ENCODE data around the gene MAN1C1. TPM values are rescaled to one million over a fixed set of nuclear protein-coding genes. Genes with fewer than 3 reads are reported as not detected.

MAN1C1 gene
- polyA plus RNA-seq, 3 donors = 14.8 to 16.0 (median 15.2) TPM

DNA sequence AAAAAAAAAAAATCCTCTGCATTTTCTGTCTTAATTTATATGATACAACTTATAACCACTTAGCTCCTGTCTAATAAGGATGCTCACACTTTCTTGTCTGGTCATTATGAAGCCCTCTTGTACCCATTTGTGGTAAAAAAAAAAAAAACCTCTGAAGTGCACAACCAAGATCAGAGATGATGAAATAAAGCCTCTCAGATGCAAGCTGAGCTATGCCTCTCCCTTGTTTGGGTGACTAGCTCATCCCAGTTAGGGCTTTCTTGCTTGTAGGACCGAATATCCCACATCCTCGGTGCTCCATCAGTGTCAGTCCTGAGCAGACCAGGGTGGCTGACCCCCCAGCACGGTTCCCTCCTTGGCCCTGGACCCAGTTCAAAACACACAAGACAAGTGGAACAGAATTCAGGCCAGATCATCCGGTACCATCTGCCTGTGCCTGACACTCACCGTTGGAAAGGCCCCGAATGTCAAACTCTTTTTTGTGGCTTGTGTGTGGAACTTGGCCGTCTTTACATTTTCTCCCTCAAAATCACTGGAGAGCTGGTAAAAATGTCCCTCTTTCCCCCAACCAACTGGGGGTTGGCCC lies 177.1 kb downstream of the MAN1C1 start:
- no peak for DNase-seq (ENCODE audit: low read depth in 3 of 3, low spot score in 2 of 3)

DNA sequence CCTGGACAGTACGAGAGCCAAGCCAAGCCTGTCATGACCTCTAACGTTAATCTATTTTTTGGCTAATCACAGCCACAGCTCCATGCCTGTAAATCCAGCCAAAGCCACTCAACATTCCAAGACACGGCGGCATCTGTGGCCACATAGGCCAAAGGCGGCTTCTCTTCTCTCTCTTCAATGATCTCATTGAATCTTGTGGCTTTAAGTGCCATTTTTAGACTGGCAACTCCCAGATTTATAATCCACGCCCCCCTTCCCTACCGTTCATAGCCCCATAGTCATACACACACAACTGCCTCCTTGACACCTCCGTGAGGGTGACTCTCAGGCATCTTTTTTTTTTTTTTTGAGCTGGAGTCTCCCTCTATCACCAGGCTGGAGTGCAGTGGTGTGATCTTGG lies 177.7 kb downstream of the MAN1C1 start:
- DNase-seq (ENCODE audit: low read depth in 3 of 3, low spot score in 2 of 3) = no peak

DNA sequence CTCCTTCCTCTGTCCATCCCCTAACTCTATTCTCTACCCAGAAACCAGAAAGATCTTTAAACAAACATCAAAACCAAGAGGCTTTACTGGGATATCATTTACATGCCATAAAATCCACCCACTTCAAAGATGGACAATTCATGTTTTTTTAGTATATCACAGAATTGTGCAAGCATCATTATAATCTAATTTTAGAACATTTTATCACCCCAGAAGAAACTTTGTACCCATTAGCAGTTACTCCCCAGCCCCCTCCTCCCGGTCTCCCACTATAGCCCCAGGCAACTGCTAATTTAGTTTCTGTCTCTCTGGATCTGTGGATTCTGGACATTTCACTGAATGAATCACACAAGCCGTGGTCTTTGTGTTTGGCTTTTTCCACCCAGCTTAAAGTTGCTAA lies 178.6 kb downstream of the MAN1C1 start:
- no peak for DNase-seq (ENCODE audit: low read depth in 3 of 3, low spot score in 2 of 3)

DNA sequence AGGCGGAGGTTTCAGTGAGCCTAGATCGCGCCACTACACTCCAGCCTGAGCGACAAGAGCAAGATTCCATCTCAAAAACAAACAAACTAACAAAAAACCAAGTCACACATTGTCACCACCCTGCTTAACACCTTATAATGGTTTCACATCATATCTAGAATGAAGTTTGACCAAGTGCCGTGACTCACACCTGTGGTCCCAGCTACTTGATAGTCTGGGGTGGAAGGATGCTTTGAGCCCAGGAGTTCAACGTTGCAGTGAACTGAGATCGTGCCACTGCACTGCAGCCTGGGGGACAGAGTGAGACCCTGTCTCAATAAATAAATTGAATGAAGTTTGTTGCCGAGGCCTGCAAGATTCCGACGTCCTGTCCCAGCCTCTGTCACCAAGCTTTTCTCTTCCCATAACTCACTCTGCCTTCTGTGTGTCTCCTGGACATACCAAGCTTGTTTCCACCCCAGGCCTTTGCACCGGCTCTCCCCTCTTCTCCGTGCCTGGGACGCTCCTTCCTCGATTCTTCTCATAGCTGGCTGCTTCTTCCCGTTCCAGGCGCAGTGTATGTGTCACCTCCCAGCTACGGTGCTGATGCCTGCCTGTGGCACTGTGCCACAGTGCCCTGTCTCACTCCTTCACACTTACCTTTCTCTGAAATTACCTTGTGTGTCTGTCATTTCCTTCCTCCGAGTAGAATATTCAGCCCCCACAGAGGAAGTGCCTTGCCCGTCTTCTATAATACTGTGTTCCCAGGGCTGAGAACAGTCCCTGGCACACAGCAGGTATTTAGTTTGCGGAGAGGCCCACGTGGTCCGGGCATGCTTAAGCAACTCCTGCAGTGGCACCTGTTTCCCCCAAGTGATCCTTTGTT lies 179.6 kb downstream of the MAN1C1 start:
- no peak for DNase-seq (ENCODE audit: low read depth in 3 of 3, low spot score in 2 of 3)

DNA sequence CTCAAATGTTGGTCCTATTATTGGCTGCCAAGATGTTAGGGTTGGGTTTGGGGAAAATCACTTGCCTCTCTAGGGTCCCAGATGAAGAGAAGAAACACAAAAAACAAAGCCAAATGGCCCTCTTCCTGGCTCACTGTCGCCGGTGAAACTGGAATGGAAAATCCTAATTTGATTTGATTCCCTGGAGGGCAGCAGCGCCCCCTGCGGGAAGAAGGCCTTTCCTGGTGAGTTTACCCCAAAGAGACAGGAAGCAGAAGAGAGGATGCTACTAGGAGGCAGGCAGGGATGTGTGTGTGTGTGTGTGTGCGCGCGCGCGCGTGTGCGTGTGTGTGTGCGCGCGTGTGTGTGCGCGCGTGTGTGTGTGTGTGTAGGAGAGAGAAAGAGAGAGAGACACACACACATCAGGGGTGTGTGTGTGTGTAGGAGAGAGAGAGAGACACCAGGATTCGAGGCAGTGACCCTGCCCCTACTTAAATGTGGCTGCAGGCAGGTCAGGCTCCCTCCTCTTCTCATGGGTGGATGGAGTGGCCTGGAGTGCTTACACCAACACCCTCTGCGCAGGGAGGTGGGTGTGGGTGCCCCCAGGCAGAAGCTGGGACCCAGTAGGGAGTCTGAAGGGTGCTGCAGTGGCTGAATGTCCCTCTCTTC lies 180.3 kb downstream of the MAN1C1 start:
- DNase-seq (ENCODE audit: low read depth in 3 of 3, low spot score in 2 of 3) = peak in 1 of 3 donors; percentile 65

DNA sequence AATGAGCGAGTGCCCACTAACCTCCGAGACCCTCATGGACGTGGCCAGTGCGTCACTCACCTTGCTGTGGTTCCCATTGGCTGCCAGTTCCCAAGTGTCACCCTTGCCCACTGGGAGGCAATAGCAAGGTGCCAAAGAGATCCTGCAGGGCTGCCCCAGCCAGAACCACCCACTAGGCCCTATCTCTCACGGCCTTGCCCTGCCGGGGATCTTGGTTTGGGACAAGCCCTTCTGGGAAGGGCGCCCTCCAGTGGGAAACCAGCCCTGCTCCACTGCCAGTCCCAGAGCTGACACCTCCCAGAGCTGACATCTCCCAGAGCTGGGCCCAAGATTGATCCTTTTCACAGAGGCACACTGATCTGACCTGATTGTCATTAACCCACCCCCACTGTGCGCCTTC lies 181.3 kb downstream of the MAN1C1 start:
- DNase-seq (ENCODE audit: low read depth in 3 of 3, low spot score in 2 of 3) = no peak

DNA sequence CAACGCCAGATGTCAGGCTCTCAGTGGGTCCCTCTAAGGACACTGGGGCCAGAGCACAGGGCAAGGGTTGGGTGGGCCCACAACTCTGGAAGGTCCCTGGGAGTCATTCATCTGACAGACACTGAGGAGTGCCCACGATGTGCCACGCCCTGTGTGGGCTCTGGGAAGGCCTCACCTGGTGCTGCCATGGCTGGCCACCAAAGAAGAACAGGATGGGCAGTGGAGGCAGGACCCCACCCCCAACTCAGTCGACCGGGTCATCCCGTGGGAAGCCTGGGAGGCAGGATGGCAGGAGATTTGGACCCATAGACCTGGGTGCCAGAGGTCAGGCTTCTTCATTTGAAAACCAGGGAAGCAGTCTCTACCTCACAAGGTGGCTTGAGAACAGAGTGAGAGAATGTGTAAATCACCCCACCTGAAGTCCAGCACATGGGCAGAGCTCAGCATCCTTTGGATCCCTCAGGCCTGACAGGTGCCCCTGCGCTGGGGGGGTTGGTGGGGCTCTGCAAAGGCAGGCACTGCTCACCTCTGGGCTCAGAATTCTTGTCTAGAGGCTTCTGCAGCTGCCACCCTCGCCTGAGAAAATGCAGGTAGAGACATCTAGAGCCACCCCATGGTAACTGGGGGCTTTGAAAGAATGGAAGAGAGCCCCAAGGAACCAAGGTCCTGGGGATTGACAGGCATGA lies 182.2 kb downstream of the MAN1C1 start:
- DNase-seq (ENCODE audit: low read depth in 3 of 3, low spot score in 2 of 3) = no peak

DNA sequence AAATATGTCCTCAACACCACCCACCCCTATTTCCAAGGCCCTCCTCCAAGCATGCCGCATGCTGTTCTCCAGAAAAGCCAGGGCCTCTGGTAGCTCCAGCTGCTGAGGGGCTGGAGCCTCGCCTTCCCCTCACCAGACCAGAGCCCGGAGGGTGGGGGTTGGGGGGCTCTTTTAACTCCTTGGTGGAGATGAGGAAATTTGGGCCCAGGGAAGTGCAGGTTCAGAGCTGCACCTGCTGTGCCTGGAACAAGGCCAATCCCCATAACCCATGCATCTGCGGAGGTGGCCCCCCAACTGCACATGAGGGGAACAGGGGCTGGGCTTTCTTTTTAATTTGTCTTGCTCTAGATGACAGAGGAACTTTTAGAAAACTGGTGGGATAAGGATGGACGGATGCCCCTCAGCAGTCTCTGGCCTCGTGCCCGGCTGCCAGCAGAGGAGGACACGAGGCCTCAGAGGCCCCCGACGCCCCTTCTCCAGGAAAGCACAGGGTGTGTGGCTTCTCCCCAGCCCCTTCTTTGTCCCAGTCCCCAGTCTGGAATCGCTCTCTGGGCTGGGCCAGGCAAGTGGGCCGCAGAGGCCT lies 182.9 kb downstream of the MAN1C1 start:
- DNase-seq (ENCODE audit: low read depth in 3 of 3, low spot score in 2 of 3) = no peak

DNA sequence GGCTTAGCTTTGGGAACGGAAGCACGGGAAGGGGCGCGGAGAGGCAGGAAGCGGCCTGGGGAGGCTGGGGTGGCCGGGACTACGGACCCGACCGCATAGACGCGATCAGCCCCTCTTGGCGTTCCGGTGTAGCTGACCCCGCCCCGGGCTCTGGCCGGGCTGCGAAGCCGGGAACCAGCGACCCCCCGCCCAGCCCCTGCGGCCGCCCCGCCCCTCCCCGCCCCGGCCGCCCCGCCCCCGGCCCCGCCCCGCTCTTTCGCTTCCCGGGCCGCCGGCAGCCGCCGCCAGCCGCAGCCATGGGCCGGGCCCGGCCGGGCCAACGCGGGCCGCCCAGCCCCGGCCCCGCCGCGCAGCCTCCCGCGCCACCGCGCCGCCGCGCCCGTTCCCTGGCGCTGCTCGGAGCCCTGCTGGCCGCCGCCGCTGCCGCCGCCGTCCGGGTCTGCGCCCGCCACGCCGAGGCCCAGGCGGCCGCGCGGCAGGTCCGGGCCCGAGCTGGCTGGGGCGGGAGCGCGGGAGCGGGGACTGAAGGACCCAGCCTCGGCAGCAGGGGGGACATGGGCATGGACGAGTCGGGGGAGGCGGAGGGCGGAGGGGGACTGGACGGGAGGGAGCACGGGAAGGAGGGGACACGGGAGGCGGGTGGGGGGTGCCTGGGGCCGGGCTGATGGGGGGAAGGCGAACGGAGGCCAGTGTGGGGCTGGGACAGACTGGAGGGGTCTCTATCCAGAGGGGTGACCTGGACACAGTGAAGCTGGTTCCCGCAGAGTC lies 183.5 kb downstream of the MAN1C1 start, which contains the start of gene SELENON:
Gene SELENON (plus strand): TSS at position 259 of the 768 bp plus-strand sequence. CDS start 38 bp downstream, at position 297.
- DNase-seq (ENCODE audit: low read depth in 3 of 3, low spot score in 2 of 3) = no peak

DNA sequence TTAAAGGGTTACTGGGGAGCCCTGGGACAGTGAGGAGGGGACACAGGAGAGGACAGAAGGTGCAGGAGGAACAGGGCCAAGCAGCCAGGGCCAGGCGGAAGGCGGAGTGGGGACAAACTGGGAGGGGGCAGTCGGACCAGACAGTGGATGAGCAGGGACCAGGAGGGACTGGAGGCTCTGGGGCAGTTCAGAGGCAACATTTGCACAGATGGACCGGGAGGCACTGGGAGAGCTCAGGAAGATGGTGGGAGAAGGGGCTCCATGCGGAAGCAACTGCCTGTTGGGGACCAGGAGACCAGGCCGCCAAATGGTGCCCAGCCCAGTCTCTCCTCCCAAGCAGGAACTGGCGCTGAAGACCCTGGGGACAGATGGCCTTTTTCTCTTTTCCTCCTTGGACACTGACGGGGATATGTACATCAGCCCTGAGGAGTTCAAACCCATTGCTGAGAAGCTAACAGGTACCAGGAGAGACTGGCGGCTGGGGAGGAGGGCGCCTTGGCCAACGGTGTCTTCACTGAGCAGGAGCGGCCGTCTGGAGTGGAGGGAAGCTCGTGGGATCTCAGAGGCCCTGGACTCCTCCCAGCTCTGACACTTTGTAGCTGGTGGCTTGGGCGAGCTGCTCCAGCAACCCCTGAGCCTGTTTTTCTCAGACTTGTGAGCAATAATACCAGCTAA lies 184.2 kb downstream of the MAN1C1 start:
- no peak for DNase-seq (ENCODE audit: low read depth in 3 of 3, low spot score in 2 of 3)

DNA sequence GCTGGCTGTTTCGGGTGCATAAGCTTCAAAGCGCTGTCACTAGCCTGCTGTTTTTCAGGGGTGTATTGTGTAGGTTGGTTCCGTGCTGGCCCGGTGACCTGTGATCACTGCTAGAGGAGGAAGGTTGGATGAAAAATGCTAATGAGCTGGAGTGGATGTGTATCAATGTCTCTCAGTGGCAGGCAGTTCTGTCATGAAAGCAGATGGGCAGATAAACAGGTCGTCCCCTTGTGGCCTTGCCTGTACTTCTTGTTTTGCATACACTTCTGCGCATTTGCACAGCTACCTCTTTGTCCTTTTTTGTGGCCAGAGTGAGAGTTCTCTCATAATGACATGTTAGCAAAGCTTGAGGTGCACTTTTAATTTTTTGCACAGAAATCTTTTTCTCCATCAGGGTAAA lies 186.3 kb downstream of the MAN1C1 start:
- no peak for DNase-seq (ENCODE audit: low read depth in 3 of 3, low spot score in 2 of 3)

DNA sequence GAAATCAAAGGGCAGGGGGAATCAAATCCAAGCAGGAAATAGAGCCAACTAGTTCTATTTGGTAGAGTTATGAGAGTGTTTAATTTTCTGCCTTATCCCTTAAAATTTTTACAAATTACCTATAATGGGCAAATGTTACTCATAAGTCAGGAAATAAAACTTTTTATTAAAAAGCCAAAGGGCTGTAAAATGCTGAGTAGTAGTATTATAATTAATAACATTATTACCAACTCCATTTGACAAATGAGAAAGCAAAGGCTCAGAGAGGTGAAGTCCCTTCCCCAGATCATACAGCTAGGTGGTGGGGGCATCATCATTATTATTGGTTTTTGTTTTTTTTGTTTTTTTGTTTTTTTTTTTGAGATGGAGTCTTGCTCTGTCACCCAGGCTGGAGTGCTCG lies 186.8 kb downstream of the MAN1C1 start:
- DNase-seq (ENCODE audit: low read depth in 3 of 3, low spot score in 2 of 3) = no peak

DNA sequence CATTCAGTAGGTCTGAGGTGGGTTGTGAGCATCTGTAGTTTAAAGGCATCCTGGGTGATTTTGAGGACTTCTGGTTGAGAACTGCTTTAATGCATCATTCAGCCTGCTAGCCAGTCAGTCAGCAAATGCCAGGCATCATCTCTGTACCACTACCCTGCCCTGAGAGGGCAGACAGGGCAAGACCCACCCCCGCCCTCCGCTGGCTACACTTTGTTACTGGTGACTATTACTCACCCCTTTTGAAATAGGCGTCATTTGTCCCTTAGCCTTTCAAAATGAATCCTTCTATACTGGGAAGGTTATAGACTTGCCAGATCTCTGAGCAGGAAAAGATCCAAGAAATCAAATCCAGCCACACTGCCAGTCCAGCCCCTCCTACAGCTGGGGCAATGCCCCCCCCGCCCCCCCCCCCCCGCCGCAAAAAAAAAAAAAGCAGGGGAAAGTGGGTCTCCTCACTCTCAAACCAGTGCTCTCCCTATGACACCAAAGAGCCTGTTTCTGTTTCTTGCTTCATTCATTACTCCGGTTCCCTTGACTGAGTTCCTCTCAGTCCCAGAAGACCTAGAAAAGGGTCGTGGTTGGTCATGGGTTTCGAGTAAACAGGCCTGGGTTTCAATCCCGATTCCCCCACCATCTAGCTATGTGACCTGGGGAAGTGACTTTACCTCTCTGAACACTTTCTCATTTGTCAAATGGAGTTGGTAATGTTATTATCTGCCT lies 187.8 kb downstream of the MAN1C1 start:
- no peak for DNase-seq (ENCODE audit: low read depth in 3 of 3, low spot score in 2 of 3)

DNA sequence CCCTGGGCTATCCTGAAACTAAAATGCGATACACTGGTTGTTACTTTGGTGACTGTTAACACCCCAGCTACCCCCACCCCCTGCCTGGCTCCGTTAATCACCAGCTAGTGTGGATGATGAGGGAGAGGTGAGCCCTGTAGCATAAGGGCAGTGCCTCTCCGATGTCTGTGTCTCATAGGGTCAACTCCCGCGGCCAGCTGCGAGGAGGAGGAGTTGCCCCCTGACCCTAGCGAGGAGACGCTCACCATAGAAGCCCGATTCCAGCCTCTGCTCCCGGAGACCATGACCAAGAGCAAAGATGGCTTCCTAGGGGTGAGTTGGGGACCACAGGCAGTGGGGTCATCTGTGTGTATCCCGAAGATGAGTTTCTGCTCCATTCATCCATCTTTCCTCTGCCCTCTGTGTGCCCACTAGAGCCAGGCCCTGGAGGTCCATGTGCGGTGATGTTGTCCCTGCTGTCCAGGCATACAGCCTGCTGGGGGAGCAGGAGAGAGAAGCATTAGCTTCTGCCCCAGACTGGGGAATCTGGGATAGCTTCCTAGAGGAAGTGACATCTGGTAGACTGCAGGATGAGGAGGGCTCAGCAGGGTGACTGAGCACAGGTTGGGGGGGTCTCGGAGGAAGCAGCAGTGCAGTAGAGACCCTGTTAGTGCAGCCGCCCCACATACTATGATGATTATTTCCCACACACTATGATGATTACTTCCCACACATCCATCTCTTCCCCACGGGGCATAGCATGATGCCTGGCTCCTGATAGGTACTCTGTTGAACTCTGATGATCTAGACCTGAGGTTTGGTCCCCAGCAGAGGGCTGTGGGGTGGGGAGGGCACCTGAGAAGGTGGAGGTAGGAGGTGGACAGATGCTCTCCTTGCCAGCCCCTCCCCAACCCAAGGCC lies 188.6 kb downstream of the MAN1C1 start:
- no peak for DNase-seq (ENCODE audit: low read depth in 3 of 3, low spot score in 2 of 3)

DNA sequence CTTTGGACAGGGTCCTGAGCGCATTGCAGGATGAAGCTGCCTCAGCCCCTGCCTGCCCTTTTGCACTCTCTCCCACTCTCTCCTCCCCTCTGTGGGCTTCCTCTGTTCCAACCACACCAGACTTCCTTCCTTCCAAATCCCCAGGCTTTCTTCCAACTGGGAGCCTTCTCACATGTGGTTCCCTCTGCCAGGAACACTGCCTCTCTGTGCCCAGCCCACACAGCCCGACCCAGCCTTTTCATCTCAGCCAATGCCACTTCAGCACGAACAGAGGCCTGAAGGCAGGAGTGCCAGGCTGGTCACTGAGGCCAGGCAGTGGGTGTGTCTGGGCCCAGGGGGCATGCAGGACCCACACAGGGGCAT lies 189.3 kb downstream of the MAN1C1 start:
- DNase-seq (ENCODE audit: low read depth in 3 of 3, low spot score in 2 of 3) = no peak

DNA sequence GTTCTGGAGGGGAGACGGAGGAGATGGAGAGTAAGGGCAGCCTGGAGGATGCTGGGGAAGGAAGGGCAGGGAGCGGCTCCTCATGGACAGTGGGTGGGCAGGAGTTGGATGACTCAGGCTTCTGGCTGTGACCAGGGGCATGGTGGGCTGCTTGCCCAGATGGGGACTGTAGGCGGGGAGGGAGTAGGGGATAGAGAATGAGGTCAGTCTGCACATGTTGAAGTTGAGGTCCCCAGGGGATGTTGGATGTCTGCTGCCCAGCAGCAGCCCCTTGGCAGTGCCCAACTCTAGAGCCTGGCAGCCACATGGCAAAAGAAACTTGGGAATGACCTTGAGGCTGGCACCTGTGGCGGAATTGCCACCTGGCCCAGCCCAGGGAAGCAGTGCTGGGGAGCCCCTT lies 189.8 kb downstream of the MAN1C1 start:
- no peak for DNase-seq (ENCODE audit: low read depth in 3 of 3, low spot score in 2 of 3)

DNA sequence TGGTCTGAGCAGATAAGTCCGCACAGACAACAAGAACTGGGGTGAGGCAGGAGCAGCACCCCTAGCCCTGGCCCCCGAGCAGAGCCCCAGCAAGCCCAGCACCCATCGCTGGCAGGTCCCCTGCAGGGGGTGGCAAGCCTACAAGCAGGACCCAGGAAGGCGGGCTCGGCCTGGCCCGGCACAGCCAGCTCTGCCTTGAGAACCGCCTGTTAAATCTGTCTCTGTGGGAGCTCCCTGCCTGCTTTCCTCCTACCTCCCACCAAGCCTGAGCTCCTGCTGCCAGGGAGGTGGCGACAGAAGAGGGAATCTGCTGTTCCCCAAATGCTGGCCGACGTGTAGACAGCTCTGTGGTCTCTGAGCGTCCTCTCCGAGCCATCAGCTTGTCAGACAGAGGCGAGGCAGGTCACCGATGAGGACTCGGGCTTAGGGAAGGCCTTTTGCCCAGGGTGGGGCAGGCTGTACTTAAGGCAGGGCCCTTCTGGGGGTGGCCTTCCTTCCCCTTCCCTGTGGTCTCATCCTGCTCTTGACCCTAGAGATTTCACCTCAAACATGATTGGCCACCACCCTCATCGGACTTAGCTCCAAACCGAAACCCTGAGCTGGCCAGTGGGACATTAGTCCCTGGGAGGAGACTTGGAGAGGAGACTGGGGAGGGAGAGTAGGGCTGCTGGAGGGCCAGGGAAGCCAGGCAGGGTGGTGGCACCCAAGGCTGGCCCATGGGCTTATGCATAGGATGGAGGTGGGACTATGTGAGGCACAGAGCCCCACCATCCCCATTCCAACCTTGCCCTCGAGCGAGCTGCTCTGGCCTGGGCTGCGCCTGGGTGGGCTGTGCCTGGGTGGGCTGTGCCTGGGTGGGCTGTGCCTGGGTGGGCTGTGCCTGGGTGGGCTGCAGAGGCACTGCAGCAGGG lies 191.1 kb downstream of the MAN1C1 start:
- no peak for DNase-seq (ENCODE audit: low read depth in 3 of 3, low spot score in 2 of 3)
